SK-N-SH (cell line): ENCODE data around the gene NUFIP2. TPM values are rescaled to one million over a fixed set of nuclear protein-coding genes. Genes with fewer than 3 reads are reported as not detected.
"Not testable (repeated sequence)": the region's sequence is repeated elsewhere in the genome, so short reads cannot be mapped to it uniquely, and the experiment has no call there.

Experiments
- CTCF ChIA-PET: fragments of 300-600, 350-600 bp; formaldehyde crosslinking; extraction: SDS; loops from one replicate; lab custom pipeline; 2021; lab: Yijun Ruan, JAX
- POLR2A ChIA-PET: fragments of 350-600 bp; sonication (Branson Sonifier 250); formaldehyde crosslinking; extraction: SDS; loops from one replicate; lab custom pipeline; 2020; ENCODE audit warnings: antibody characterized with exemption, inconsistent platforms; lab: Yijun Ruan, JAX
- DNase-seq: peaks from one replicate; pipeline ENCODE4 v3.0.0; 2012
- H2AFZ ChIP-seq: fragments of 200-600 bp; sonication (generic); 2 replicates; pipeline ENCODE4 v1.8.1; 2016; ENCODE audit warnings: antibody characterized with exemption, mild to moderate bottlenecking, low read depth
- H3F3A ChIP-seq: fragments of 200-600 bp; sonication (generic); replicated peaks from 2 replicates; pipeline ENCODE3; 2016; ENCODE audit warnings: antibody characterized with exemption, mild to moderate bottlenecking; ENCODE audit not compliant: insufficient read depth
- H3K27ac ChIP-seq, 2 experiments: fragments of 200-500 bp in 1 of 2; fragments of 200-600 bp in 1 of 2; sonication (Bioruptor generic) in 1 of 2; sonication (generic), shearing (Covaris generic) in 1 of 2; 2 replicates each; pipeline versions ENCODE4 v1.5.1 to v1.6.1; 2014 to 2016; ENCODE audit warnings: low read depth in 2 of 2, inconsistent platforms in 1 of 2, low read length in 1 of 2, mild to moderate bottlenecking in 1 of 2, mixed read lengths in 1 of 2
- H3K27me3 ChIP-seq: fragments of 200-600 bp; sonication (generic), shearing (Covaris generic); 2 replicates; pipeline ENCODE4 v1.6.1; 2016; ENCODE audit warnings: mixed run types; ENCODE audit not compliant: insufficient read depth
- H3K36me3 ChIP-seq, 2 experiments: fragments of 200-500 bp in 1 of 2; fragments of 200-600 bp in 1 of 2; sonication (Bioruptor generic) in 1 of 2; sonication (generic) in 1 of 2; replicated peaks in 1 of 2; 2 replicates each; pipeline versions ENCODE3 to v1.5.1; 2014 to 2016; ENCODE audit warnings: low read length in 1 of 2, mild to moderate bottlenecking in 1 of 2; ENCODE audit not compliant: insufficient read depth in 2 of 2, control insufficient read depth in 1 of 2
- H3K4me1 ChIP-seq, 2 experiments: fragments of 200-500 bp in 1 of 2; fragments of 200-600 bp in 1 of 2; sonication (Bioruptor generic) in 1 of 2; sonication (generic), shearing (Covaris generic) in 1 of 2; 2 replicates each; pipeline versions ENCODE4 v1.5.1 to v1.6.1; 2014 to 2016; ENCODE audit warnings: low read depth in 1 of 2, low read length in 1 of 2, mixed run types in 1 of 2; ENCODE audit not compliant: insufficient read depth in 2 of 2, control insufficient read depth in 1 of 2
- H3K4me2 ChIP-seq: fragments of 200-600 bp; sonication (generic), shearing (Covaris generic); 2 replicates; pipeline ENCODE4 v1.6.1; 2017; ENCODE audit warnings: mixed run types
- H3K4me3 ChIP-seq, 2 experiments: fragments of 200-500 bp in 1 of 2; fragments of 200-600 bp in 1 of 2; sonication (Bioruptor generic) in 1 of 2; sonication (generic), shearing (Covaris generic) in 1 of 2; 2 replicates each; pipeline versions ENCODE4 v1.5.1 to v1.8.1; 2014 to 2016; ENCODE audit warnings: low read depth in 2 of 2, inconsistent platforms in 1 of 2, low read length in 1 of 2, mild to moderate bottlenecking in 1 of 2, mixed read lengths in 1 of 2, moderate library complexity in 1 of 2
- H3K79me2 ChIP-seq: fragments of 200-600 bp; sonication (generic); 2 replicates; pipeline ENCODE4 v1.8.1; 2017; ENCODE audit warnings: mild to moderate bottlenecking; ENCODE audit not compliant: insufficient read depth
- H3K9ac ChIP-seq: fragments of 200-600 bp; sonication (generic); 2 replicates; pipeline ENCODE4 v1.6.1; 2017; ENCODE audit warnings: mixed run types
- H3K9me2 ChIP-seq: fragments of 200-600 bp; sonication (generic); 2 replicates; pipeline ENCODE4 v1.6.1; 2017; ENCODE audit warnings: mixed run types
- H3K9me3 ChIP-seq: fragments of 200-600 bp; sonication (generic); 2 replicates; pipeline ENCODE4 v1.6.1; 2017; ENCODE audit warnings: mixed run types, mild to moderate bottlenecking, moderate library complexity
- H4K20me1 ChIP-seq: fragments of 200-600 bp; sonication (generic); 2 replicates; pipeline ENCODE4 v1.6.1; 2017; ENCODE audit warnings: mild to moderate bottlenecking, mixed run types; ENCODE audit not compliant: insufficient read depth
- CTCF ChIP-seq: fragments of 200-600 bp; sonication (generic); IDR thresholded peaks from 2 replicates; pipeline ENCODE4 v1.6.1; 2017; ENCODE audit warnings: antibody characterized with exemption, mild to moderate bottlenecking, moderate library complexity
- FOXJ3 ChIP-seq: sonication (generic); formaldehyde crosslinking; IDR thresholded peaks from 2 replicates; pipeline ENCODE4 v1.5.1; 2020; ENCODE audit warnings: mild to moderate bottlenecking, missing genetic modification reagents
- FOXM1 ChIP-seq: IDR thresholded peaks from 2 replicates; pipeline ENCODE4 v1.4.0; 2012; ENCODE audit warnings: low read depth, mild to moderate bottlenecking
- IRF3 ChIP-seq: fragments of 150-350 bp; IDR thresholded peaks from 2 replicates; pipeline ENCODE4 v1.6.1; 2016; ENCODE audit warnings: mild to moderate bottlenecking, low read depth, low read length
- JUND ChIP-seq: IDR thresholded peaks from 2 replicates; pipeline ENCODE4 v1.4.0; 2012
- SIN3A ChIP-seq: IDR thresholded peaks from 2 replicates; pipeline ENCODE4 v1.6.1; 2012; ENCODE audit warnings: low read depth, mild to moderate bottlenecking, low read length, moderate library complexity, borderline replicate concordance
- USF1 ChIP-seq: IDR thresholded peaks from 2 replicates; pipeline ENCODE4 v1.4.0; 2012; ENCODE audit warnings: low read depth, borderline replicate concordance
- ZBTB33 ChIP-seq: IDR thresholded peaks from 2 replicates; pipeline ENCODE4 v1.4.0; 2012; ENCODE audit warnings: low read depth, borderline replicate concordance
- WGBS: methylation state at CpG from one replicate; pipeline ENCODE4 v1.1.6; 2017; ENCODE audit warnings: low lambda C conversion rate; 5-methylcytosine and 5-hydroxymethylcytosine counted together
- polyA plus RNA-seq, 3 experiments: library from polyadenylated mRNA; depleted of rRNA; stranded (reverse); fragments of >200 nt; gene quantifications; 2 replicates each; pipeline ENCODE4 v1.2.3, GENCODE V29; 2012

Gene NUFIP2
- polyA plus RNA-seq, 1 of the 3 experiments (the other 2 are of a cell fraction): 9.0 TPM

- H2AFZ ChIP-seq: 0 out of 2 replicates have a peak overlapping the region, but pooled peaks have one; percentile 63
- DNase-seq: no peak
- H3K9me3 ChIP-seq: no peaks in the 10 kb centered on the region
- H3K4me3 ChIP-seq: no peak overlapping the region
- peaks cover 0 to 4% of the 10 kb centered on the region in 2 experiments; a peak in 1 of 4 replicates for H3K4me1 ChIP-seq
- H3K9me2 ChIP-seq: no peaks in the 10 kb centered on the region
- H3K27me3 ChIP-seq: no peaks in the 10 kb centered on the region
- H3K79me2 ChIP-seq: no peaks in the 10 kb centered on the region
- no peaks in the 10 kb centered on the region for H4K20me1 ChIP-seq
- H3K27ac ChIP-seq: no peak overlapping the region
- ChIA-PET POLR2A (no interaction called here), CTCF (interaction anchor here (0.9 to 19.8 kb wide), 2 partner anchors 46 to 79 kb away, joined by 4 to 438 read pairs; partner anchors contain the start of gene MYO18A)
- no peaks in the 10 kb centered on the region for H3K36me3 ChIP-seq
- H3K4me2 ChIP-seq: no peak overlapping the region
- no peak overlapping the region for H3K9ac ChIP-seq
- TF ChIP-seq IRF3 (no peak), ZBTB33 (no peak), SIN3A (no peak), CTCF (no peak), FOXM1 (no peak), FOXJ3 (CRISPR knock-in tag) (no peak), JUND (no peak), USF1 (no peak)
- H3F3A ChIP-seq: no peaks in the 10 kb centered on the region
These were observed 68.6 kb downstream of the NUFIP2 start for GRCh38 chr17:29225396-29225795.

GRCh38 chr17:29221338-29221737 lies 72.6 kb downstream of the NUFIP2 start:
- H3K27me3 ChIP-seq, H3K9ac ChIP-seq, POLR2A ChIA-PET, H3K4me3 ChIP-seq, H3K4me2 ChIP-seq, H4K20me1 ChIP-seq, H3K79me2 ChIP-seq, H3K27ac ChIP-seq, H3K36me3 ChIP-seq, H3K9me3 ChIP-seq, H3K9me2 ChIP-seq, DNase-seq, H3K4me1 ChIP-seq, H2AFZ ChIP-seq, H3F3A ChIP-seq: not testable (repeated sequence)
- CTCF ChIA-PET: interaction anchor here (1.0 to 19.8 kb wide), 6 partner anchors 21 to 271 kb away, joined by 3 to 438 read pairs (median 20); no protein-coding TSS in a partner anchor
- 96% methylated on average over 11 of the region's 11 CpGs for WGBS
